NCI-H460 (cell line): ENCODE measurements around the gene RBMS1. TPM values are rescaled to one million over a fixed set of nuclear protein-coding genes. Genes with fewer than 3 reads are reported as not detected.

Source experiments
- DNase-seq: peaks from one replicate; pipeline ENCODE4 v3.0.0-alpha.2; 2016; ENCODE audit warnings: low read depth; ENCODE audit errors: extremely low read depth
- total RNA-seq: library from RNA; depleted of rRNA; stranded (reverse); fragments of >200 nt; shearing (Covaris generic); gene quantifications from 2 replicates; pipeline ENCODE4 v1.2.3, GENCODE V29; 2014

RBMS1 gene
- total RNA-seq, 1 experiment from 2014 or later = 45.9 TPM

- DNase-seq = no peak
These were observed 226.6 kb downstream of the RBMS1 start for GRCh38 chr2:160267022-160267421.

DNA sequence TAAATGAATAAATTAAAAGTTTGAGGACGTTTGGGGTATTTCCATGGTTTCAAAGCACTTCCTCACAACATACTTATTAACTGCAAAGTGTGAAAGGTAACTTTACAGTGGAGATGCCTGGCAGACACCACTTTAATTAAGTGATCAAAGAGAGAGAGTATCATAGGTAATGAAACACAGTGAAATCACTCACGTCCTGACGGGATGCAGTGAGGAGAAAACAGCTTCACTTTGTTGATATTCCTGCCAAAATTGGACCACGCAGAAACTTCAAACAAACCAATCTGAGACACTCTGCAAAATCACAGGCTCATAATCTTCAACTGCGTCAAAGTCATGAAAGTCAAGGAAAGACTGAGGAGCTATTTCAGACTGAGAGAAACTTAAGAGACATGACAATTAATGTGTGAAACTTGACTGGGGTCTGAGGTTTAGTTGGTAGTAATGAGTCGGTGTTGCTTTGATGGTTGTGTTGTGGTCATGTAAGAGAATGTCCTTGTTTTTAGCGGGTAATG lies 227.5 kb downstream of the RBMS1 start:
- DNase-seq = no peak

GRCh38 chr2:160264308-160264707 lies 229.3 kb downstream of the RBMS1 start:
- no peak for DNase-seq

DNA sequence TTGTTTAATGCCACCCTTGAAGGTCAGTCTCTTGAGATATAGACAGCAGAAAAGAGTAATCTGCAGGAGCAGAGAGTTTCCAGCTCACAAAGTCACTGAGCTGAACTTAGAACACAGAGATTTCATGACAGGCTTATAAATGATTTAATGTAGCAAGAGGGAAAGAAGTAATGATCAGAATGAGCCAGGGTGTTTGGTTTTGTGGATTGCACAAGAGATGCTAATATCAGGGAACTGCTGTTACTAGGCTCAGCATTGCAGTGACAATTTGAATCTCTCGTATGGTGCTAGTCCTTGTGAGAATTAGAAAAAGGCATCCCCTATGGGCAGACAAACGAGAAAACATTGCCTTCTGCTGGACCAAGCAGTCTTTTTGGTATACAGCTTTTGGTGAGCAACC lies 231.9 kb downstream of the RBMS1 start:
- no peak for DNase-seq

- DNase-seq = no peak
These were observed 235.2 kb downstream of the RBMS1 start for GRCh38 chr2:160258492-160258805.

DNA sequence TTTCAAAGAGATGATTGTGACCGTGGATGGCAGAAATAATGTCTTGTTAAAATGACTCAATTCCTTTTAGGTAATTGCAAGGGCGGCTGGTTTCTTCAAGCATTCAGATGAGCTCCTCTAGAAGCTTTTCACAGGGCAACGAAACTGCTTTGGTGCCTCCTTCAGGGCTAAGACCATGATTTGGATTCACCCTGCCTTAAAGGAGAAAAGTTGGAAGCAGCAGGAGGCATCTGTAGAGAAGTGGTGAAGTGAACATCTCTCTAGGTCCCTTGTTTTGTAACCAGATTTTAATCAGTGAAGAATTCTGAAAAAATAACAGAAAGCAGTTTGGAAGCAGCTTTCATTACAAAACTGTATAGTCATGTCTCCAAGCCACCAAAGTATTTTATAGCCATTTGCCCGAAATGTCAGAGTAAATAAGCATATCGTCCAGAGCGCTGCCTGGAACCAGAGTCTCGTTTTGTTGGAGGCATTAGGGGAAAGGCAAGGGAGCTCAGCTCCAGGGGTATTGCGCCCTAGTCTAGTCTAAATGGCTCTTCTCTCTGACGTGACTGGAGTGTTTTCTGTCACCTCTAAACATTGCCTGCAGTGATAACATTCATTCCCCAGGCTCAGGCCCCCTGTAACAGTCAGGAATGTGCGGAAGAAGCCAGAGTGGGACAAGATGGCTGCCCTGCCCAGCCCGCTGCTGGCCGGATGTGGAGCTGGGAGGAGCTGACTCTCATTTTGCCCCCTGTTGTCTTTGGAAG lies 235.7 kb downstream of the RBMS1 start:
- no peak for DNase-seq

DNA sequence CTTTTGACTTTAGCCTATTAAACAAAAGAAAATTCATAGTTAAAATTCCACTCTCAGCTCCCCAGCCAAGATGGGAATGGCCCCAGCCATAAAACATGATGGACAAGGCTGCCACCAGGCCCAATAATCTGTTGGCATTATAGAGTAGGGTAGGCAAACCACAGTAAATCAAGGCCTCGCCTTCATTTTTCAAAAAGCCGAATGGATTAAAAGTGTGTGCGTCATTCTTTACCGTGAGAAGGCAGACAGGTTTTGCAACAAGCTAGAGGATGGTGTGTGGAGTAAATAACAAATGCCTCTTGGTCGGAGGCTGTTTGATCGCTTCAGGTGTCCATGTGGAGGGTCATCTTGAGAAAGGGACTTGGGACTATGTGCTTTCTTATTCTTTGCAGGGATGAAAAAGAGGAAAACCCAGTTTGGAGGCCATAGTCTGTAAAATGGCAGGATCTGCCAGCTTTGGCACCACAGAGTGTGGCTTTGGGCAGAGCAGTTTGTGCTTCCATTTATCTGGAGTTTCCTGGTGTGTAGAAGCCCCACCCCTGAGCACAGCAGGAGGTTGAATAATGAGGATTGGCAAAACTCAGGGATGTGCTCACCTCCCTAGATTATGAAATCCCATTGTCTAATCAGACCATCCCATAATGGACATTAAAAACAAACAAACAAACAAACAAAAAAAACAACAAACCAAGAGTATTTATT lies 236.4 kb downstream of the RBMS1 start:
- DNase-seq = no peak

DNA sequence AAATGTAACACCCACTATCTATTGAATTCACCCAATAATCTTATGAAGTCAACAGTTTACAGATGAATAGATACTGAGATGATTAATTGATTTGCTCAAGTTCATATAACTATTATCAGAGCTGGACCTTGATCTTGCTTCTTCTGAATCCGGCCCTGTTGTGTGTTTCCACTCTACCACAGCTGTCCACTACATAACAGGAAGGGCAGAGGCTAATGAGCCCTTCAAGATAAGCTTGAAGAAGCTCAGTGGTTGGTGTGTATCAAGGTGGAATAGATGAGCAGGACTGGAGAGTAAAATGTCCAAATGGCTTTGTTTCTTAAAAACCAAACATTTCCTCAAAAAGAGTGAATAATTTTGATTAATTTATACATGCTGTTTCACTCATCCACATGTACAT lies 237.1 kb downstream of the RBMS1 start:
- DNase-seq = no peak

GRCh38 chr2:160255408-160255807 lies 238.2 kb downstream of the RBMS1 start:
- DNase-seq = no peak

GRCh38 chr2:160254189-160254762 lies 239.3 kb downstream of the RBMS1 start:
- DNase-seq = no peak

GRCh38 chr2:160253440-160254188 lies 240.0 kb downstream of the RBMS1 start:
- DNase-seq = no peak

DNA sequence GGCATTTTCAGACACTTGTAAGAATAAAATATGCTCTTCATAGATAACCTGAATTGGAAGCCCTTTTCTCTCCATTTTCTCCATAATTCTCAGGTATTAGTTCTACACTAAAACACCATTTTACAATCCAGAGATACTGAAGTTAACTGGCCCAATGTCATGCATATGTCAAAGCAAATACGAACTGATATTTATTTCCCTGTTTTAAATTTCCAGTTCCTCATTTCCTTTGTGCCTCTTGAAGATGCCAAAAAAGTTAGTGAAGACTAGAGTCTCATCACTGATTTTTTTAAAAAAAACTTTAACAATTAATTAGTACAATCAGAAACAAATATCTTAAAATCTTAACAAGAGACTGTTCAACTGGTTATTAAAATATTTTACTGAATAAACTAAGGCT lies 240.7 kb downstream of the RBMS1 start:
- DNase-seq = no peak

DNA sequence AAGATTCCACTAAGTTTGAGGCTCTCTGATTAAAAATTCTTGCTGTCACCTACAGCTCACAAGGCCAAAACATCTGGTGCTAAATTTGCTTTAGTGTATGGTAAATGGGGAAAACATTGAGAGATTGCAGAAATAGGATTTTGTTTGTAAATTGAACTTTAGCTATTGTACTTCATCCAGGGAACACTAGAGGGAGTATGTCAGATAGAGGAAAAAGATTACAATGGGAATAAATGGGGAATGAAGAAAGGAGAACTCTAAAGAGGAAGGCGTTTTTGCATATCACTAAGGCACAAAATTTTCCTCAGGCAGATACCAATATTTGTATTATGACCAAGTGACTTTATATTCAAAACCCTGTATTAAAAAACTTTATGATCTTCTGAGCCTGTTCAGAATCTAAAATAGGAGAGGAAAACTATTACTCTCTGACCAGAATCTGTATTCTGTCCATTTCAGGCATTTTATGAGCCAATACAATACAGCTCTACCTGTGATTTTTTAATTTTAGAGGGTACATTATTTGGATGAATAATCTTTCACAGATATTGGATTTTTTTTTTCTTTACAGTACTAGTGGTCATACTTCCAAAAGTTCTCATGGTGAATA lies 241.2 kb downstream of the RBMS1 start:
- peak; percentile 35 for DNase-seq

DNA sequence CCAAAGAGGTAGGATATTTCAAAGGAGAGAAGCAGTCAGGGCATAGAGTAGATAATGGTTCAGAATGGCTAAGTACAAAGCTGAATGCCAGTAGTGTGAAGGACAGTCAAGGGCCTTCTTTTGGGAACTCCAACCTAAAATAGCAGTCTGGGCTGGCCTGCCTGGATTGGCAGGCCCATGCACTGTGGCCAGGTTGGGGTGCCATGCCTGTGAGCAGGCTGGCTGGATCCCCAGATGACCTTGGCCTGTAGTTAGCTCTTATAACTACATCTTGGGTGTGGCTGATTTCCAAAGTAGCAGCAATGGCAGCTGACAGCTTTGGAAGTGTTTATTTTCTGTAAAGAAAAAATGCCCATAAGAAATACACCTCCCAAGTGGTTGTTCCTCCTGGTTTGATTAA lies 242.0 kb downstream of the RBMS1 start:
- DNase-seq = no peak

DNA sequence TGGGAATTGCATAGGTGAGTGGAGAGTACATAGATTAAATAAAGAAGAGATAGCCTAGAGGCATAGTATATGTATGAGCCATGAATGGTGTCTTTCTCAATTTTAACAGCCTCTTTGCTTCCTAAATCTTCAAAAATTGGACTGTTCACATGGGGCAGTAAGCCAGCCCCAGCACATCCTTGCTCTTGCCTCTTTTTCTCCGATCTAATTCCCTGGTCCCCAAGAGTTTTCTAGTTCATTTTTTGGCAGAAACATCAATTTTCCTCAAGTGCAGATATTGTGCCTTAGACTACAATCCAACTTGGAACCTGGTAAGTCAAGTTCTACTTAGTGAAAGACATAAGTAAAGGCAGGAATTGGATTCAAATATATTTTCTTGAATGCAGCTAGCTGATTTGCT lies 243.7 kb downstream of the RBMS1 start:
- DNase-seq = no peak

DNA sequence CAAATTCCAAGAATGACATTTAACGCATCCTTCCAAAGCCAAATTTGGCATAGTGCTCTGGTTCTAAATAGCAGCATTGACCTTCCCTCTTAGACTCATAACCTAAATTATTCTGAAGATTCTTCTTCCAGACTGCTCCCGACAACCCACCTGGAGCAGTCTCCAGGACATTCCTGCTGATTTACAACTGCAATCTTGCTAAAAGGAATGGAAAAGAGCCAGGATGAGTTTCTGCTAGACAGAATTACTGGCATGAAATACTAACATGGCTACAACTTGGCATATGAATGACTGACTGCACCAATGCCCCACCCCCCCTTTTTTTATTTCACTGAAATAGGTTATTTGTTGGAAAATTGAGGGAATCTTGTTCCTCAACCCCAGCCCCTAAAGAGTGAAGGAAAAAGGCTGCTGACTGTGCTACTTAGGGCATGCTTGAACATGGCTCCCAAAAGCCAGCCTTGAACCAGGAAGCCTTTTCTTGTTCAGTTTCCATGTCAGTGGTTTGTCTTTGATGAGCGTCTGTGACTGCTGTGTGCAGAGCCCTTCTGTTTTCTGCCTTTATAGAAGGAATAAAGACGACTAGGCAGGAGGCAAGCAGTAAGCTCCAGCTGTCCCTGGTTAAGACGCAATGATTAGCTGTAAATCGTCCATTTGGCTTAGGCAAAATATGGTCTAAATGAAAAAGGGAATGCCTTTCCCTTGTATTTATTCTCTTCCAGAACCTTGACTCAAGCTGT lies 246.1 kb downstream of the RBMS1 start:
- DNase-seq = no peak

- DNase-seq = peak; percentile 38
These were observed 247.3 kb downstream of the RBMS1 start for GRCh38 chr2:160246356-160246755.

DNA sequence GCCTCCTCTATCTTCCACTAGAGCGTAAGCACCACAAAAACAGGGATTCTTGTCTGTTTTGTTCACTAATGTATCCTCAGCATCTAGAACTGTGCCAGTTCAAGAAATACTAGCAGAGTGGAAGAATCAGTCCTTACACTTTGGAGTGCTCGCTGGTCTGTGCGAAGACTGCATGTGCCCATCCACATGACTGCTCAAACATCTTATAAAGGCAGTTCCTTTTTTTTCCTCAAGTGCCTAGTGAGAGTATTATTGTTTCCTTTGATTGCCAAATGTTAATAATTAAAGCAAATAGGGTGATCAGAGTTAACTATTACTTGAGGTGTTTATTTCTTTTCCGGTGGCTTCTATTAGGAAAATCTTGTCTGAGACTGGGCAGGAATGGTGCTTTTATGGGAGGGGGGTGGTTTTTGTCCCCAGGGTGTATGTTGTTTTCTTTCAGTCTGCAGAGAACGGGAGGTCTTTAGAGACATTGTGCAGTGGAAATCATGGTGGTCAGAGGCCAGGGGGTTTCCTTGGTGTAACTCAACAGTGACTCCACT lies 247.9 kb downstream of the RBMS1 start:
- no peak for DNase-seq

GRCh38 chr2:160242893-160243564 lies 250.6 kb downstream of the RBMS1 start:
- DNase-seq = no peak
